GM18502 (cell line): Measurements from ENCODE around the gene PKD1L1.
"Not testable (repeated sequence)": the region's sequence is repeated elsewhere in the genome, so short reads cannot be mapped to it uniquely, and the experiment has no call there.

Experiments
- ATAC-seq: cut with Tn5 transposase; IDR thresholded peaks from one replicate; pipeline ENCODE4 v1.9.1; 2021; ENCODE audit warnings: mild to moderate bottlenecking; ENCODE audit not compliant: unreplicated experiment, poor library complexity

The PKD1L1 gene

DNA sequence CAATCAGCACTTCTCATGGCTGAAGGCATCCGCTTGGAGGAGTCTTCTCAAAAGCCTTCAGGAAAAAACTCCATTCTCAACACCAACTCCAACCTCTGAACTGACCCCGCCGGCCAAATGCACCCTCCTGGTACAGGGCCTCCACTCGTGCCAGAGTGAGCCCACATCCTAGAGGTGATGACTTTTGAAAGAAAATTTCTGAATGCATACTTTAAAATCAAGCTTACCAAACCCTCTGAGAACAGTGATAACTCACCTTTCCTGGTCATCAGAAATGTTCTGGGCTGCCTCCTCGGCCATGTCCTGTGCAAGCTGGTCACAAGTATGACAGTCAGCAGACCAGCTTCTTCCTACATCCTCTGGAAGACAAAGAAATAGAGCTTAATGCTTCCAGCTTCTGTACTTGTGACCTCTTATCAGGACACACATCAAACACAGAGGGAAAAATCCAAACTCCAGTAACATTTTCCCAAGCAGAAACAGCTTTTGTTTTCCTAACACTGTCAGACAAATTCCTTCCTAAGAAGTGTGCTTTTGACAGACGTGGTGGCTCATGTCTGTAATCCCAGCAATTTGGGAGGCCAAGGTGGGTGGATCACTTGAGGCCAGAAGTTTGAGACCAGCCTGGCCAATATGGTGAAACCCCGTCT, at the start of gene PKD1L1:
PKD1L1 (minus strand) TSS at position 326 of the 650 bp plus-strand sequence; CDS start at position 300, 26 bp downstream.
- no peak for ATAC-seq

DNA sequence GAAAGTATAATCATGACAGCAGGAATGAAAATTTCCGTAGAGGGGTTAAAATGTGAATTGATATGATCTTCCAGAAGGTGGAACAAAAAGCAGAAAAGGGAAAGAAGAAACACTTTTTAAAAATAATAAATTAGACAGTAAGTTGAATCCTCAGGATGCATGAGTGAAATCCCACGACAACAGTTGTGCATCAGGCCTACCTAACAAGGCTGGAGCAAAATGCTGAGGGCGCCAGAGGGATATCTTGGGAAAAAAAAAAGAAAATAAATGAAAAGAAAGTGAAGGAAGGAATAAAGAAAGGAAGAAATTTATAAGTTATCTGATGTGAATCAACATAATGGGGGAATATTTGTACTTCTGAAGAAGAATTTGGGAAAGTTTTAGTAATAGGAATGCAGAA, 44.2 kb upstream of the PKD1L1 start:
- ATAC-seq, result no peak

DNA sequence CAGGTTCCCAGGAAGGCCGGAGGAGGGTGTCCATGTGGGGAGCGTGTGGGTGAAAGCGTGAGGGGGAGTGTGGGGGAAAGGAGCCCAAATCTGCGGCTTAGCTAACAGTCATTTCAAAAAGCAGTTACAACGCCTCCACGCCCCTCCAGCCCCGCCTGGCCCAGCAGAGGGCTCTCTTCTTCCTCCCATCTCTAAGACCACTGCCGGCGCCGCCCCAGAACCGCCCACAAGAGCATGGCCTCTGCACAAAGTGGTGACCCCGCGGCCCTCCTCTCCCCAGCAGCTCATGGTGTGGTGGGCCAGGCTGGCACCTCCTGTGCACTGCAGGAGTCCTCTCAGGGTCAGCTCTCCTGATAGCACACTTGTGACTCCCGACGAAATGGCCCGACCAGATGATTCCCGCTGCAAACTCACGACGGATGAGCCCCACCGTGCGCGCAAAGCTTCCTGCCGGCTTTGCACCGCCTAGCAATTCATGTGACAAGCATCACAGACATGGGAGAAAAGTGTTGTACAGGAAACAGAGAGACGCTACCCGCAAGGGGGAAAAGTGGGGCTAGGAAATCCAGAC, 43.6 kb upstream of the PKD1L1 start:
- peak; percentile 99 for ATAC-seq

DNA sequence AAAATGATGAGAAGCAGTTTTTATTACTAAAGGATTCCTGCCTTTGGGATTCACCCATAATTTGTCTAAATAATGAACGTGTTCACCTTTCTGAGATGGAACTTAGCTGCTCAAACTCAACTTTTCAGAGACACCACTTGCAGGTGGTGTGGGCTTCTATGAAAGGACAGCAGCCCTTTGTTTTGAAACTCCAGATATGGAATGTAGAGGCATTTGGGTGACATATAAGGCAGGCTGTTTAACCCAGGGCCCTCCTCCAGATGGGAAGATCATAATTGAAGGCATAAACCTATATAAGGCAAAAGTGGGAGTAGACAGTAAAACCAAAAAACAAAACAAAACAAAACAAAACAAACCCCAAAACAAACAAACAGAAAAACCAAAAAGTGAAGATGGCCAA, 43.0 kb upstream of the PKD1L1 start:
- no peak for ATAC-seq

- ATAC-seq, result no peak
Observed at GRCh38 chr7:47990592-47990991, 42.3 kb upstream of the PKD1L1 start.

- not testable (repeated sequence) for ATAC-seq
Observed at GRCh38 chr7:47989607-47990400, 41.5 kb upstream of the PKD1L1 start.

DNA sequence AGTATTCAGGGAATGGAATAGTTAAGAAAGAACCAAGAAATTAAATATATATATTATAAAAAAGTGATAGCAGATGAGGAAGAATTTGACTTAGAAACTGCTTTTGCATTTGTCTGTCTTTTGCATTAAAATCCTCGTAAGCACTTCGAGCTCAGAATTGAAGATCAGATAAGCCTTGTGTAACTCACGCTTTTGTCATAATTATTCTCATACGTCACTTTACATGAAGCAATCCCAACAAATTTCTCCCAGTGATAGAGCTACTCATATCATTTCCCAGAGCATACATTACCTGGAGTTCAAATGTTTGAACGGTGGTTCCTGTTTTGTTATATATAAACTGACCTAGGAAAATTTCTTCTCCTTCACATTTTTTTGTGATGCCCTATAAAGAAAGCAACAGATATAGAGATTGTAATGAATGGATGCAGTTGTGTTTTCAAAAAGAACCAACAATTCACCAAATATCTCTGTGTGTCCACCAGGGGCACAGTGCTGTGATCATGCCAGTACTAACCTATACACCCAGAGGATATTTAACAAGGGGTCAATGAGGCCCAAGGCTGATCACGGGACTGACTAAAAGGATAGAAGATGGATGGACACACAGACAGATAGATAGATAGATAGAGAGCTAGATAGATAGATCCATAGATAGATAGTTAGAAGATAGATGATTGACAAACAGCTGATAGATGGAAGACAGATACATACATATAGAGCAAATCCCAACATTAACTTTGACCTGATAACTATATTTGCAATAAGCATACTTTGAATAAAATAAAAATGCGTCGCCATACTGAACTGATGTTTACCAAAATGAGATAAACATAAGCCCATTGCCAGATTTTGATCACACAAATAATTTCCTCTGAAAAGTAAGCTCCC, 40.5 kb upstream of the PKD1L1 start:
- ATAC-seq, result no peak

GRCh38 chr7:47982610-47983009, 34.3 kb upstream of the PKD1L1 start:
- no peak for ATAC-seq

- ATAC-seq, result not testable (repeated sequence)
Observed at GRCh38 chr7:47980648-47981047, 32.4 kb upstream of the PKD1L1 start.

DNA sequence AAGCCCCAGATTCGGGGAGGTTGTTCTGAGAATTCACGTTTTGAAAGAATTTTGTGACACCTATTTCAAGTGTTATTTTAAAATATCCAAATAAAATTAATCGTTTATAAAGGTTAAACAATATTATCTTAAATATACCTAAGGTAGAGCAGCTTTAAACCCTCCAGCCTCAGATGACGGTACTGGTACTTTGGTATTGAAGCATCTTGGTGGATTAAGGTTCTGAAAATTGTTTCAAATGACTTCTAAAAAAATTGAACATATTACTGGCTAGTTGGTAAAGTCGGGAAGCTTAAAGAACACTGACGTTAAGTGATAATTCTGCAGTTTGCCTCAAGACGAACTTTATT, 31.5 kb upstream of the PKD1L1 start:
- ATAC-seq, result no peak

GRCh38 chr7:47979145-47979831, 31.0 kb upstream of the PKD1L1 start, which contains the start of gene HUS1:
HUS1 (minus strand) TSS chr7:47979615; CDS start chr7:47979519, 96 bp downstream.
- ATAC-seq, result peak; percentile 99

DNA sequence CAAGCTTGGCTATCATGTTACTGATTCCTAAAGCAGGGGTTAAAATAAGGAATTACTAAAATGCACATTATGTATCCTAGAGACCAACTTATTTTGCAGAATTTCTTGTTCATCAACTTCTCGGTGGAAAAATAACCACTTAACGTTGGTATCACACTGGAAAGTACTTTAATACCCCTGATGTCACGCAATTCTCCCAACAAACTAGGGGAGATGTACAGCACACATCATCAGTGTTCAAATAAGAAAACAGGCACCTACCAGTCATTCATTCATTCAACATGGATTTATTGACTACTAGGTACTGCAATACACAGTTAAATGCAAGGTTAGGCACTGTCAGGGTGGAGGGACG, 30.5 kb upstream of the PKD1L1 start:
- no peak for ATAC-seq

DNA sequence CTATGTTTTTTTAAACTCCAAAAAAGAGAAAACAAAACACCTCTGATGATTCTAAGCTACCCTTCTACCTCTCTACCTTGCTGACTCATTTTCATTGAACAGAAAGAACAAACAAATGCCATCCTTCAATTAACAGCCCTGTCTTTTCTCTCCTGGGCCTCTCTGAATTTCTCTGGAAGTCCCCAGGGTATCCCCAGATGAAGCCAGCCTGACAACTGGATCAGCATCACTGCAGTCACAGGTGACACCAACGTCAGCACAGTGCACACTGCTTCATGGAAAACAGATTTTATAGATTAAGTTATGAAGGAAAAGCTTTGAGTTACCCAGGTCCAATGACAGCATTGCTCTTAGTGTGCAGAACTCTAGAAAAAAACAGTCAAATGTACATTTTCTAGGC, 25.5 kb upstream of the PKD1L1 start:
- ATAC-seq, result no peak

DNA sequence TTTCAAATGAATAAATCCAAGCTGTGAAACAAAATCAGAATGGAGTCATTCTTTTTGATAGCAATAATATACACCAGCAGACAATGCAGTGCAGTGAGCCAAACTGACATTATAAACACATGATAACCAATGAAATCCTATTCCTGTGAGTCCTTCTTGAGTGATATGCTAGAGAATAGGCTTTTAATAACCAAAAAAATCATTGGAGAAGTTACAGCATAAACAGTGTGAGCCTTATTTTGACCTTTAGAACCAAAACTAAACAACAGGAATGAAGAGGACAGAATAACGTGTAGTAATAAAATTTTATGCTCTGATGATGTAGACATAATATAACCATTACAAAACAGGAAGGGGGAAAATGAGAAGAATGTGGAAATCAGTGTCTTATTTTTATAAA, 22.5 kb upstream of the PKD1L1 start:
- ATAC-seq, result no peak

DNA sequence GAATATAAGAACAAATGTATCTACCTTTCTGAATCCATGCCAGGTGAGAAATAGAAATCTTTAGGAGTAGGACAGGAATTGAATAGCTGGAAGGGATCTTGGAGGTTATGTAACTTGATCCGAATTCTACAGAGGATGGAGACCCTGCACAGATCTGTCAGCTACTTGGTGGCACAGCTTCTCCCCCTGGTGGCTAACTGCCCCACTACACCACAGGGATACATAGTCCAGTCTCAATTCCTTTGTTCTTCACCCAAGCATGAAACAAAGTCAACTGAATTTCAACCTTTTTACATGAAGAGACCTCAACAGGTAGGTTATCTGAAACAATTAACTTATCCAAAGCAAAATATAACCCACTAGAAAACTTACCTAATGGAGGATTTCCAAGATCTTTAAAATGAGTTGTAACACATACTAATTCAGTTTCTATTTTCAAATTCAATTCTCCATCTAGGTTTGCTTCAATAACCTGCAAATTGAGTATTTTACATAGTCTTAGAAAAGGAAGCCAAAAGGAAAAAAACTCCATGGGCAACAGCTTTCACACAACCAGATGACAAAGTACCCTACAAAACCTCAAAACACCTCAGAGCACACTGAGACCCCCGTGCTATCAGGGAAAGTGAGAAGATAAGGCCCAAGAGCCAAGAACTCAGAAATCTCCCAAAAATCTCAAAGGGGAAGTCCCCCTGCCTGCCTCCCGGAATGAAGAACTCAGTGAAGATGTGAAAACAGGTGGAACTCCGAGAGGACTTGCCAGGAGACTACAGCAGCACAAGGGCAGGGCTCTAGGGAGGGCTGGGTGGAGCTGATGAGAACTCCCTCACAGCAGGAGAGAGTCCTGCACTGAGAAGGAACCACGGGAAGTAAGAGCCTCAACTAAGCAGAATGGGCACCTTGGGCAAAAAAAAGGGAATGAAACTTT, 20.8 kb upstream of the PKD1L1 start:
- ATAC-seq, result peak; percentile 80

DNA sequence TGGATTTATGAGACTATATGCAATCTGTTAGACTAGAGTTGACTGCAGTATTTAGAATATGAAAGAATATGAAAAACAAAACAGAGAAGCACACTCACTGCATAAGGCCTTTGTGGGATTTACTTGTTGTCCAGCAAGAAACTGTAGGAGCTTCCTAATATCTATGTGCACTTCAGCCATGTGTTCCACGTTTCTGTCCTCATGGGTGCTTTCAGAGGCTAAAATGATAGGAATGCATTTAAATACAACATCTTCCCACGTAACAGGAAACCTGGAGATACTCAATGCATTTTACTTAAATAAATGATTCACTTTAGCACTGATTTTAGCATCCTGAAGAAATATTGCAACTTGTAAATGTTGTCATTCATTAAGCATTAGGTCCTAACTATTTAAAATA, 19.4 kb upstream of the PKD1L1 start:
- ATAC-seq, result no peak

DNA sequence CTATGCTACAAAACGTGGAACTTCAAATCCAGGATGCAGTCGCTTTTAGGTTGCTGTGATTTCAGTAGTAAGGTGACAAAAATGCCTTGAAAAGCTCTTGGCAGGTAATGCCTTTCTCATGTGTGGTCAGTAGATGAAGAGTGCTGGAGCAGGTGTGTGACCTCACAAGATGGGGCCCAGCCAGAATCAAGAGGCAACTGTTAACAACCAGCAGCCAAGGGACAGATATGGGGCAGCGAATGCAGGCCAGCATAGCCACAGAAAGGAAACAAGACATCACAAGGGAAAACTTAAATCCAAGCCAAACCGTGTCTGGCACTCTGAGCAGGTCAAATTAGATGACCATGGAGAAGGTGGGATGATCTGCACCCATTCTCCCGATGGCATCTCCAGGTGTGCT, 18.9 kb upstream of the PKD1L1 start:
- no peak for ATAC-seq

DNA sequence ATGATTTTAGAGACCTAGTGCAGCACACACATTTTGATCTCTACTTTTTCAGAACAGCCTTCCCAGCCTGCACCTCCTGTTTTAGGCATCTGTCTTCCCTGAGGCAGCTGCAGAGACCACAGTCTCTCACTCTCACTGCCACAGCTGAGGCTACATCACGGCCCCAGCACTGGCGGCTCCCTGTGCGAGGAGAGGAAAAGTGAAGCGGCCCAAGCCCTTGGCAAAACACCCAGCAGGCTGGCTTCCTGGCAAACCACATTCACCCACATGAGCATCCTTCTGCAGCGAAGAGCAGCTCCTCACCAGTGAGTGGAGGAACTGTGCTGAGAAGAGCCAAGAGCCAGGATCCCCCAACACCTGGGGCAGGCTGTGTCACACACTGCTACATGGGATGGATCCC, 17.2 kb upstream of the PKD1L1 start:
- ATAC-seq, result no peak

- ATAC-seq, result no peak
Observed at GRCh38 chr7:47962262-47962661, 14.0 kb upstream of the PKD1L1 start.
